Hematopoietic multipotent progenitor cell treated with erythropoietin and hydrocortisone succinate and interleukin-3 and kit ligand, for 6 days (in vitro differentiated cells): ENCODE measurements around the gene SIGLEC1.

Source experiments
- DNase-seq: peaks from one replicate; pipeline ENCODE4 v3.0.0-alpha.2; 2015

The SIGLEC1 gene

DNA sequence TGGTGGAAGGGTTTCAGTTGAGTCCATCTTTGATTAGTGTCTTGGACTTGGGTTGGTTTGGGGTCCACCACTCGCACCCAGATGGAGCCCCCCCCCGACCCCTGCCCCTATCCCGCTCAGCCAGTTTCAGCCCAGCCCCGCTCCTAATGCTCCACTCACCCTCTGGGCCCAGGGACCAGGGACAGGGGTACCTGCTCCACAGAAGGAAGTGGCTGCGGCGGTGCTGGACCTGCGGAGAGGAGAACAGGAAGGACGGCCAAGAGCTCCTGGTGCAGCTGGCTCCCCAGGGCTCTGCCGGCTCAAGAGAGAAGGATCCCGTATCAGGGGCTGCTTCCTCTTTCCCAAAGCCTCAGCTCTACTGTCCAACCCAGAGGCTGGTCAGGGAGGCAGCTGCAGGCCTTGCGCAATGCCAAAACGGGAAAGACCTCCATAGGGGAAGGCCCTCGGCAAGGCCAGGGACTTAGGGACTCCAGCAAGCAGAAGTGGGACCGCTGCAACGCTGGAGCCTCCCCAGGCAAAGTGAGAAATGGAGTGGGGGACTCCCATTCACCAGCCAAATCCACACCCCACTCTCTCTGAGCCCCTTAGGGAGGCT, at the start of gene SIGLEC1:
Gene SIGLEC1, minus strand, starts transcription at position 322 of the 595 bp plus-strand sequence. CDS start 5,472 bp downstream, outside the sequence.
- DNase-seq, result no peak

DNA sequence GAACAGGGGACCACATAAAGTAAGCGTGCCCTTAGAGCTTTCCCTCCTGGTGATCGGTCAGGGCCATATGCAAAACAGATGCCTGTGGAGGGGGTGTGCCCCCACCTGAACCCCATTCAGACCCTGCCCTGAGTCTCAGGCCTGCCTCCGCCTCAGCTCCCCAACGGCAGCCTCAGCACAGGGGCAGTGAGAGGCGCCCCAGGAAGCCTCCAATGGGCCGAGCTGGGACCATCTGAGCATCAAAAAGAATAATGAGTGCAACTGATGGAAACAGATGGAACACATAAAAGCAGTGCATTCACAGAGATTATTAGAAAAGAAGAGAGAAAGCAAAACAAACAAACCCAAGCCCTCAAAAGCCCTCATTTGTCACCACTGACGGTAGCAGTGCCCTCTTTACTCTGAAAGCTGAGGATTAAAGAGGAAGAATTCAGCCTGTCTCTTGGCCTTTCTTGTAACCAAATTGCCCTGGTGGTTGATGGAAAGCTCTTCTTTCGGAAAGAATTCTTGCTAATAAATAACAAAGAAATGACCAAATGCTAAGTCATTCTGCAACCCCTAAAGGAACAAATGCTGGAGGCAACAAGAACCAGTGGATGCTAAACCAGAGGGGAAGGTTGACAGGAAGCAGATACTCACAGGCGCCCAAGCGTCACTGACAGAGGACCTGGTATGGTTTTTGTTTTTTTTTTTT, 48.4 kb upstream of the SIGLEC1 start:
- no peak for DNase-seq

DNA sequence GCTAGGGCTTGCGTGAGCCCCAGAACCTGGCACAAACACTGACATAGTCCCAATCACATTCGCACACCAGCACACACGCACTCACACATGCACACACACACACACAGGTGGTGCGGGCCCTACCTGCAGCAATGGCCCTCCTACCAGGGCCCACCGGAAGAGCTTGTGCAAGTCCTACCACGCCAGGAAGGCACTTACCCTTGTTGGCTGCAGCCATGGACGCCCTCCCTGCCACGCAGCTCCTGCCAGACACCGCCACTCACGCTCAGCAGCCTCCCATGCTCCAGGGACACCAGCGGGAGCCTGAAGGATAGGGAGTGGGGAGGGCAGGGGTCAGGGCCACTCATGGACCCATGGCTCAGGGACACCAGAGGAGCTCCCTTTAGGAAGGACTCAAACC, 47.5 kb upstream of the SIGLEC1 start:
- no peak for DNase-seq

DNA sequence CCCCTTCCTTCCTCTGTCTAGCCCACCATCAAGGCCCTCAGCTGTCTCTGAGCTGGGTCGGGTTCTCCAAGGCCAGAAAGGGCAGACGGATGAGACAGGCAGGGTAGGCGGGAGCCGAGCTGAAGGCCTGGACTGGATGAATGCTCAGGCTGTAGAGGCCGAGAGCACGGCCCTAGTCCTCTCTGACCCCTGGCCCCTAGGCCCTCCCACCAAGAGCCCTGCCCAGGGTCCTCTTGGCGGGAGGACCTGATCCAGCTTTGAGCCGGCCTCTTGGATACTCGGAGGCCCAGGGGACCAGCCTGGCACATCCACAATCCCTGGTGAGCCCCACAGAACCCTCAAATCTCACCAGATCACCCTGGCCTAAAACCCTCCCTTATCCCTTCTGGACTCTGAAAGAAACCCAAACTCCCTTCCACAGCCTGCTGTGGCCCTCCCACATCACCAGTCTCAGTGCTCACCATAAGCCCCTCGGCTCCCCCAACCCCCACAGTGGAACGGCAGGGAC, 47.0 kb upstream of the SIGLEC1 start:
- DNase-seq, result no peak

DNA sequence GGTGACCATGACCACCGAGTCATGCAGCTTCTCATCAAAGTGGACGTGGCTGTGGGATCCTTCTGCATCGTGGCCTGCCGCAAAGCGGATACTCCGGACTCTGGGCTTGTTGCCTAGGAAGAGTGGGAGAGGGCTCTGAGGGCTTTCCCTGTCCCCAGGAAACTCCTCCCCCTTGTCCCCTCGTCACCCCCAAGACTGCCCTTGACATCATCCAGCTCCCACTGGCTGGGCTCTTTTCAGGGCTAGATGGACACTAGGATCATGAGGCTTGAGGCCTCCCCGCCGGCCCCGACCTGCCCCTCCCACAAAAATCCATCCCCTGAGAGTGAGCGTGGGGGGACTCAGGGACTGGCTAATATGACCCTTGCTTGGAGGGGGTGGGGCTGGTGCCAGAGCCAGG, 46.2 kb upstream of the SIGLEC1 start:
- DNase-seq, result no peak

DNA sequence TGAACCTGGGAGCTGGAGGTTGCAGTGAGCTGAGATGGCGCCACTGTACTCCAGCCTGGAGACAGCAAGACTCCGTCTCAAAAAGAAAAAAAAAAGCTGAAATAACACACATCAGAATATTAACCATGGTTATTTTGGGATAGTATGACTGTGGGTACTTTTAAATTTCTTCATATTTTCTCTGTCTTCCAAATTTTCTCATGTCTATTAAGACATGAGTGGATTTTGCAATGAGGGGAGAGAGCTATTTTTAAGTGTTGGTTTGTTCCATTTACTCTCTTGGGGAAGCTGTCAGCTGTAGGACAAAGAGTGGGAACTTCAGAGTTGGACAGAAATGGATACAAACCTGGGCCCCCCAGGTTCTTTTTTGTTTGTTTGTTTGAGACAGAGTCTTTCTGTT, 44.9 kb upstream of the SIGLEC1 start:
- no peak for DNase-seq

DNA sequence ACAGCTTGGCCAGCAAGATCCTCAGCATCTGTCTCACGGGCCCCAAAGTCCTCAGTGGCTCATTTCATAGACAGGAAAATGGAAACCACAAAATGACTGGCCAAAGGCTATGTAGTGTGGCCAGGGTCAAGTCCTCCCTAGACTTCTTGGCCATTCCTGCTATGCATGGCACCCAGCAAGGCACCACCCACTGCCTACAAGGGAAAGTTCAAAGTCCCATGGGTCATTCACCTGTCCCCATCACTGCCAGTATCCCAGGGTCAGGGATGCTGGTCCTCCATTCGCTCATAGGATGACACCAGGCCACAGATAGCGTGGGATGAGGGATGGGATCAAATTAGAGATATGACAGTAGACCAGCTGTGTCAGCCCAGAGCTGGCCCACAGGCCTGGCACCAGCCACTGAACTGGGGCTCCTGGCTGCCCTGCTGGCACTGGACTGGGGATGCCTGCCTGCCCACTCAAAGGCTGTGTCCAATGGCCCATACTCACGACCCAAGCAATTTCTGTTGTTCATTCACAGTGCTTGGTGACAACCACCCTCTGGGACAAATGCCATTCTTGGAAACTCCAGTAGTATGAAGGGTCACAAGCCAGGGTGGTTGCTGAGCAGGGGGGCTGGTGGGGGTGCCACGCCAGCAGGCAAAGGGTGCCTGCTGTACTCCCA, 43.5 kb upstream of the SIGLEC1 start:
- DNase-seq, result no peak

DNA sequence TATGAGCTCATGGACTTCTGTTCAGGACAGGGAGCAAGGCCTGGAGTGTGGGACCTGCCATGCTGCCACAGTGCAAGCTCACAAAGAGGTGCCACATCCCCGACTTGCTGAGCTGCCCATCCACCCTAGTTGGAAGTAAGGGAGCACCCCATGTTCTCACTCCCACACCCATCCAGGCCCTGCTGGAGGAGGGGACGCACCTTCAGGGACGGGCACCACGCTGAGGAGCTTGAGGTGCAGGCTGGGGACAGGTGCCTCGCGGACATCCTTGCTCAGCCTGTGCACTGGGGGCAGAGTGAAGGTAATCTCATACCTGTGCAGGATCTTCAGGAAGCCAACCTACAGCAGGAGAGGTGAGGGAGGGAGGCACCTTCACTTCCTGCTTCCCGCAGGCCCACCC, 42.9 kb upstream of the SIGLEC1 start:
- no peak for DNase-seq

DNA sequence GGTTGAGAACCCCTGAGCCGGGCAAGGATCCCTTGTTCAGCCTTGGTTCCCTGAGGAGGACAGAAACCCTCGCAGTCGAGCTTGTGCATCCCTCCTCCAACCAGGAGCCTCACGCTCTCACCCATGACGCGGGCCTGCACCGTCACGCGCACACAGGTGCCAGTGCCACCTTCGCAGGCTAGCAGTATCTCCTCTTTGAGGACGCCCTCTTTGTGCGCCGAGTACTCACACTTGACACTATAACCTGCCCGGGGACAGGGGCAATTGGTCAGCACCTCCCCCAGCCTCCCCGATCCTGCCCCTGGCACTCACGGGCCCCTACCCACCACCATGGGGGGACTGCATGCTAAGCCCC, 41.9 kb upstream of the SIGLEC1 start:
- no peak for DNase-seq

DNA sequence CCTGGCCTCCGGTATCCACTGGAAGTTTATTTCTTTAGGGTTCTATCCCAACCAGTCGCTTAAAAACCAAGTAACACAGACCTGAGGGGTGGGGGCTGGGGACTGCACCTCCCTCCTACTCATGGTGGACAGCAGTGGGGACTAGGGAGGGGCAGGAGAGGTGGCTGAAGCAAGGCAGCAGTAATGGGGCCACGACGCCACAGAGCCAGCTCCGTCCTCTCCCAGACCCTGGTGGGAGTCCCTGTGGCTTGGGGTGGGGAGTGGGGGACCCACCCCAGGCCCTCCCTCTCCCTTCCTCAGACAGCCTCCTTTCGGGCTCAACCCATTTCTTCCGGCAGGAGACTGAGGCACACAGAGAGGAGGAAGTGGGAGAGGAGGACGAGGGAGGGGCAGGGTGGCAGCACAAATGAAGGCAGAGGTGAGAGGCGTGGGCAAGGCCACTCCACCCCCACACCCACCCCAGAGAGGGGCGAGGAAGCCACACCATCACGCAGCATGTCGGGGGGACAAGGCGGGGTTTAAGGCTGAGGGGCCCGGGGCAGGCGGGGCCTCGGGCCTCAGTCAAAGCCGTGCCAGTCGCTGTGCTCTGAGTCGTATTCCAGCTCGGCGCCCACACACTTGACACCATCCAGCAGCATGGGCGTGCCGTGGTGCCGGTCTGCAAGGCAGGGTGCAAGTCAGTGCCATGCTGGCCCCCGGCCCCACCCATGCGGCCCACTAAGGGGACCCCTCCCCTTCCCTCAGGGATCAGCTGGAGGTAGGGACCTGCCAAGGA, 41.3 kb upstream of the SIGLEC1 start:
- DNase-seq, result no peak

DNA sequence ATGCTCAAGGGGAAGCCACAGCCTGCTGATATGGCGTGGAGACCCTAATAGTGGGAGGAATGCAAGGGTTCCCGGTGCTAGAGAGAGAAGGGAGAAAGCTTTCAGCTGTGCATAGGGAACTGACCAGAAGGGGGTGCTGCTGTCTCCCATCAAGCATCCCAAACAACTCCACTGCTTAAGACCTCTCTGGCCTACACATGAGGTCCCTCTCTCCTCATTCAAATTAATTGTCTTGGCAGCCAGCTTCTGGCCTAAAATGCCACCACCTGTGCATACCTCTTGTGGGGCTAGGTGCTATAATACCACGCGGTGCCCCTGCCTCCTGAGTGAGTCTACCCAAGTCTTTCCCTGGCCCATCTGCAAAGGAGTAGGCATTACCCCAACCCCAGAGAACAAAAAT, 40.7 kb upstream of the SIGLEC1 start:
- DNase-seq, result peak; percentile 92

DNA sequence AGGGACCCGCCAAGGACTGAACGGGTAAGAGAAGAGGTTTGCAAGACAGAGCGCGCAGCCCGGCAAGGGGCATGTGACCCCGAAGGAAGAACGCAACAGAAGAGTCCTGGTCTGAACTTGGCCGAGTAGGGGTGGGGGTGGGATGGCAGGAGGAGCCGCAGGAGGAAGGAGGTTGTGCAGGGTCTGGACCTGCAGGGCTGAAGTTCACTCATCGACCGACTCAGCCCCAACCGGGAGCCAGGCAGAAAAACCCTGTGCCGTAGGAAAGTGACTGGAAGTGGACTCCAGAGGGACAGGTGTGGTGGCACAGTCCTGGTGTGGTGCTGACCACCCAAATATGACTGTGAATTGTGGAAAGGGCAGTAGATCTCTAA, 40.0 kb upstream of the SIGLEC1 start:
- no peak for DNase-seq

DNA sequence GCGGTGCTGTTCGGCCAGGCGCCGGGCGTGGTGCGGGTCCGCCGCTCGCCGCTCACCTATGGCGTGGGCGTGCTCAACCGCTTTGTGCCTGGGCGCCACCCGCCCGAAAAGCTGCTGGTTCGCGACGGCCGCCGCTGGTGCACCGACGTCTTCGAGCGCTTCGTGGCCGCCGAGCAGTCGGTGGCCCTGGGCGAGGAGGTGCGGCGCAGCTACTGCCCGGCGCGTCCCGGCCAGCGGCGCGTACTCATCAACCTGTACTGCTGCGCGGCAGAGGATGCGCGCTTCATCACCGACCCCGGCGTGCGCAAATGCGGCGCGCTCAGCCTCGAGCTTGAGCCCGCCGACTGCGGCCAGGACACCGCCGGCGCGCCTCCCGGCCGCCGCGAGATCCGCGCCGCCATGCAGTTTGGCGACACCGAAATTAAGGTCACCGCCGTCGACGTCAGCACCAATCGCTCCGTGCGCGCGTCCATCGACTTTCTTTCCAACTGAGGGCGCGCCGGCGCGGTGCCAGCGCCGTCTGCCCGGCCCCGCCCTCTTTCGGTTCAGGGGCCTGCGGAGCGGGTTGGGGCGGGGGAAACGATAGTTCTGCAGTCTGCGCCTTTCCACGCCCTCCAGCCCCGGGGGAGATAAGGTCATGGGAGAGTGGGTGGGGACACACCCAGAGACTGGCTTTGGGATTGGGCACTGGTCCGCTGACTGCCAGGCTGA, 39.4 kb upstream of the SIGLEC1 start:
- peak; percentile 96 for DNase-seq

DNA sequence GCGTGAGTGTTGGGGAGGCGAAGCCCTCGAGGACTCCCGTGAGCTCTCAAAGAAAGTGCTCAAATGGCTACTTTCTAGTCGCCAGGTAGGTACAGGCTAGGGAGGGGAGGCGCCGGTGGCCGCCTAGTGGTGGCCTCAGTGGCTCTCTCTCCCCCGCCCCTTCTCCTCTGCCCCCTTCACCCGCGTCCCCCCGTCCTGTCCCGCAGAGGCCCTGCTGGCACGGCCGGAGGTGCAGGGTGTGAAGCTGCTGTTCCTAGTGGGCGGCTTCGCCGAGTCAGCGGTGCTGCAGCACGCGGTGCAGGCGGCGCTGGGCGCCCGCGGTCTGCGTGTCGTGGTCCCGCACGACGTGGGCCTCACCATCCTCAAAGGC, 38.9 kb upstream of the SIGLEC1 start:
- no peak for DNase-seq

DNA sequence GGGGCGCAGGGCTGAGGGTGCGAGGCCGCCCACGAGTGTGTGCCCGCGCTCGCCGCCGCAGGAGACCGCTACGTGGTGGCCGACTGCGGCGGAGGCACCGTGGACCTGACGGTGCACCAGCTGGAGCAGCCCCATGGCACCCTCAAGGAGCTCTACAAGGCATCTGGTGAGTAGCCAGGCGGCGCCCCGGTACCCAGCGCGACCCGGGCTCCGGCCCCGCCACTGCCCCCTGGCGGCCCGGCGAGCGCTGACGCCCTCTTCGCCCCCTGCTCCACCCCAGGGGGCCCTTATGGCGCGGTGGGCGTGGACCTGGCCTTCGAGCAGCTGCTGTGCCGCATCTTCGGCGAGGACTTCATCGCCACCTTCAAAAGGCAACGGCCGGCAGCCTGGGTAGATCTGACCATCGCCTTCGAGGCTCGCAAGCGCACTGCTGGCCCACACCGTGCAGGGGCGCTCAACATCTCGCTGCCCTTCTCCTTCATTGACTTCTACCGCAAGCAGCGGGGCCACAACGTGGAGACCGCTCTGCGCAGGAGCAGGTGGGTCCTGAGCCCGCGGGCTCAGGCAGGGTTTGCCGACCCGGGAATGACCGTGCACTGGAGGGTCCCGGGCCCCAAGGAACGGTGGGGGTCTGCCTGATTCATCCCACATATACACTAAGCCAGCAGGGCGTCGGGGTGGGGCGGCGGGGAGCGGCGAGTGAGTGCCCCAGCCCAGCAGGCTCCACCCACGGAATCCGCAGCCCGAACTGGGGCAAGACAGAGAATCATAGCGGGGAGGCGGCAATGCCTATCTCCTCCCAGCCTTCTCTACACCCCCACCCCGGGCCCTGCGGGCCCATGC, 37.5 kb upstream of the SIGLEC1 start:
- DNase-seq, result peak; percentile 71

DNA sequence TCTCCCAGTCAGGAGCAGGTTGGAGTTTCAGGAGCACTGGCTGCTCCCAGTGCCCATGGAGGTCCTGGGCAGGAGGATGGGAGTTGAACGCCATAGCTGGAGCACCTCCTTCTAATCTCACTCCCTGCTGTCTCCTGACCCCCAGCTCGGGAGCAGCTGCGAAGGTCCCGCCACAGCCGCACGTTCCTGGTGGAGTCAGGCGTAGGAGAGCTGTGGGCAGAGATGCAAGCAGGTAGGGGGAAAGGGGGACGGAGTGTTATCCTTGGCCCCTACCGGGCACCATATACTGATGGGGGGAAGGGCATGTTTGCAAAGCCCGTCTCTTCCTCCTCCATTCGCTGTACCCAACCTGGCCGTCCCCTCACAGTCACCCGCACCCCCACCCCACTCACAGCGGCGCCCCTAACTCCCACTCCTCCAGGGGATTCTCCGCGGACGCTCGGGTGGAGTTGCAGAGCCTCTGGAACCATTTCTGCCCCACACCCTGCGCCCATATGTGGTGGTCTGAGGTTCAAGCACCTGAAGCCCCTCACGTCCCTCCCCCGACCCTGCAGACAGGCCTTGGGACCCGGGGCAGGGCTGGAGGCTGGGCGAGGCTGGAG, 36.8 kb upstream of the SIGLEC1 start:
- DNase-seq, result no peak

DNA sequence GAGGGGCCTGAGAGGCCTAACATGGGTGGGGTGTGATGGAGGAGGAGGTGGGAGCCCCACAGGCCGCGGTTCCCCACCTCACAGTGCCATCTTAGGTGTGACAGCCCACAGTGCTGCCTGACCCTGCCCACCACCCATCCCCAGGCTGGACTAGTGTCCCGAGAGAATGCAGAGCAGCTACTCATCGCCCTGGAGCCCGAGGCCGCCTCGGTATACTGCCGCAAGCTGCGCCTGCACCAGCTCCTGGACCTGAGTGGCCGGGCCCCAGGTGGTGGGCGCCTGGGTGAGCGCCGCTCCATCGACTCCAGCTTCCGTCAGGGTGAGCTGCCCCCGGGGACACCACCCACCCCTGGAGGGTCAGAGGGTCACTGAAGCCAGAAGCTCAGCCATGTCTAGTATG, 35.7 kb upstream of the SIGLEC1 start:
- no peak for DNase-seq

DNA sequence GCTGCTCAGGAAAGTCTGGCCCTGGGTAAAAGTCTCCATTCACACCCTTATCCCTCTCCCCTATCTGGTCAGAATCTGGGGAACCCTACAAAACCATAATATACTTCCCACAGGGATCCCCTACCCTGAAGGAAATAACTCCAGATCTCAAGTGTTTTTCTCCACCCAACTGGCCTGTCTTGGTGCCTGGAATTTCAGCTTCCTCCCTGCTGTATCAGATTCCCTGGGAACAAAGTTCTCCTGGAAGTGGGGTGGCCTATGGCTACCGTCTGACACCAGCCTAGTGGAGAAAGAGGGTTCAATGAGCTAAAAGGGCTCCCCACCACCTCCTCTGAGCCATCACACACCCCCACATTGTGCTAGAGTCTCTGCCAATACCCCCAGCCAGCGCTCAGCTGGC, 35.1 kb upstream of the SIGLEC1 start:
- DNase-seq, result no peak

DNA sequence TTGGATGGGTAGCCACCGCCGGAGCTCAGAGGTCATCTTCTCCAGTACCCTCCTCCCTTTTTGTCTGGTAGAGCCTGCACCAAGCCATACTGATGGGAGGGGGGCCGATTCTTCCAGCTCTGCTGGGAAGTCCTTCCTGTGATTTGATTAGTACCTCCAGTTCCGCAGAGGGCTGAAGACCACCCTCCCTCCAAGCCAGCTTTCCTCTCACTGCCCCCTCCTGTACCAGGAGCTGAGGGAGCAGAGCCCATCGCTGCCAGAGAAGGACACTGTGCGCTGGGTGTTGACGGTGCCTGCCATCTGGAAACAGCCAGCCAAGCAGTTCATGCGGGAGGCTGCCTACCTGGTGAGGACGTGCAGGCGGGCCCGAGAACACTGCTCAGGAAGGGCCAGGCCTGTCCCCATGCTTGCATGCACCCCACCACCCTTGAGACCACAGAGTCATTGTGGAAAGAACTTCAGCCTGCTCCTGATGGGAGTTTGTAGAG, 33.3 kb upstream of the SIGLEC1 start:
- no peak for DNase-seq

DNA sequence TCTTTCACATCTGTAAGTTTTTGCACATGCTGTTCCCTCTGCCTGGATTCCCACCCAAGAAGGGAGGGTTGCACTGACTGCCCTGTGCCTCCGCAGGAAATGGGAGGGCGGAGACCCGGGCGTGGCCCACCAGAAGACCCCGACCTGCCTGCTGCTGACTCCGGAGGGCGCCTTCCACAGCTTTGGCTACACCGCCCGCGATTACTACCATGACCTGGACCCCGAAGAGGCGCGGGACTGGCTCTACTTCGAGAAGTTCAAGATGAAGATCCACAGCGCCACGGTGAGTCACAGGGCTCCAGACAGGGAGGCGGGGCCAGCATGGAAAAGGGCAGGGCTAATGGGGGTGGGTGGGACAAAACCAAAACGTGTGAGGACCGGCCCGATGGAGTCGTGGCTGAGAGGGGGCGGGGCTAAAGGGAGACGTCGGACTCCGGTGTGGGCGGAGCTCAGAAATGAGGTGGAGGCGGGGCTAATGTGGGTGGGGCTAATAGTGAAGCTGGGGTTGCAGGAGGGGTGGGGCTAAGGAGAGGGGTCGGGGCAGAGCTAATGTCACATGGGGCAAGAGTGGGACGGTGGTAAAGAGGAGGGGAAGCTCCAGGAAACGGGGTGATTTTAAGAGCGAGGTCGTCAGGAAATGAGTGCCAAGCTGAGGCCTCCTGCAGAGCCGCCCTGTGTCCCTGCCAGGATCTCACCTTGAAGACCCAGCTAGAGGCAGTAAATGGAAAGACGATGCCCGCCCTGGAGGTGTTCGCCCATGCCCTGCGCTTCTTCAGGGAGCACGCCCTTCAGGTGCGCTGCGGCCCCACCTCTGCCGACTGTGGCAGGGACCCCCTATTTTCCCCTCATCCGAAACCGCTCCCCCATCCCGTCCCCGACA, 32.6 kb upstream of the SIGLEC1 start:
- peak; percentile 94 for DNase-seq
